GM21367 (cell line): ENCODE results near the gene SSBP2.
A peak's percentile ranks its signal among the peaks of the same experiment; 100 is the strongest.
"Not testable (repeated sequence)": the region's sequence is repeated elsewhere in the genome, so short reads cannot be mapped to it uniquely, and the experiment has no call there.

Source experiments
- ATAC-seq: cut with Tn5 transposase; IDR thresholded peaks from one replicate; pipeline ENCODE4 v1.9.1; 2021; ENCODE audit not compliant: unreplicated experiment

SSBP2 gene

GRCh38 chr5:81604193-81604592 lies 146.7 kb downstream of the SSBP2 start:
- ATAC-seq = no peak

- no peak for ATAC-seq
Measured at GRCh38 chr5:81601919-81602318, 149.0 kb downstream of the SSBP2 start.

GRCh38 chr5:81592085-81592484 lies 158.8 kb downstream of the SSBP2 start:
- not testable (repeated sequence) for ATAC-seq

GRCh38 chr5:81590498-81591384 lies 160.2 kb downstream of the SSBP2 start:
- no peak for ATAC-seq

- no peak for ATAC-seq
Measured at GRCh38 chr5:81579262-81579924, 171.5 kb downstream of the SSBP2 start.

GRCh38 chr5:81577091-81577490 lies 173.8 kb downstream of the SSBP2 start:
- ATAC-seq = no peak

GRCh38 chr5:81575924-81576323 lies 175.0 kb downstream of the SSBP2 start:
- no peak for ATAC-seq

- no peak for ATAC-seq
Measured at GRCh38 chr5:81572201-81572600, 178.7 kb downstream of the SSBP2 start.

GRCh38 chr5:81558188-81558587 lies 192.7 kb downstream of the SSBP2 start:
- ATAC-seq = no peak

GRCh38 chr5:81556809-81557208 lies 194.1 kb downstream of the SSBP2 start:
- peak; percentile 57 for ATAC-seq

GRCh38 chr5:81555865-81556264 lies 195.0 kb downstream of the SSBP2 start:
- ATAC-seq = no peak

- ATAC-seq = no peak
Measured at GRCh38 chr5:81554647-81555046, 196.2 kb downstream of the SSBP2 start.

GRCh38 chr5:81553567-81554212 lies 197.2 kb downstream of the SSBP2 start:
- no peak for ATAC-seq

- no peak for ATAC-seq
Measured at GRCh38 chr5:81552852-81553566, 197.9 kb downstream of the SSBP2 start.

GRCh38 chr5:81549123-81549522 lies 201.8 kb downstream of the SSBP2 start:
- ATAC-seq = no peak

GRCh38 chr5:81547001-81547400 lies 203.9 kb downstream of the SSBP2 start:
- ATAC-seq = no peak

GRCh38 chr5:81545911-81546310 lies 205.0 kb downstream of the SSBP2 start:
- ATAC-seq = no peak

- no peak for ATAC-seq
Measured at GRCh38 chr5:81544351-81545018, 206.4 kb downstream of the SSBP2 start.

- ATAC-seq = no peak
Measured at GRCh38 chr5:81542242-81542641, 208.7 kb downstream of the SSBP2 start.

- ATAC-seq = no peak
Measured at GRCh38 chr5:81537905-81538547, 212.9 kb downstream of the SSBP2 start.
